HAP-1 (cell line): ENCODE results near the gene CEMIP.
A peak's percentile ranks its signal among the peaks of the same experiment; 100 is the strongest.

Experiments
- DNase-seq, 2 experiments: peaks; one replicate each; pipeline ENCODE4 v3.0.0-alpha.2; 2016 to 2020; ENCODE audit warnings: low spot score in 2 of 2
- H3K27me3 ChIP-seq: fragments of 250-450 bp; sonication (Bioruptor Pico); 2 replicates; pipeline ENCODE4 v1.5.1; 2020; ENCODE audit warnings: low read depth, mild to moderate bottlenecking, moderate library complexity
- H3K36me3 ChIP-seq: fragments of 250-450 bp; sonication (Bioruptor Pico); replicated peaks from 2 replicates; pipeline ENCODE4 v1.5.1; 2020; ENCODE audit warnings: mild to moderate bottlenecking
- H3K4me1 ChIP-seq: fragments of 250-450 bp; sonication (Bioruptor Pico); 2 replicates; pipeline ENCODE4 v1.5.1; 2020; ENCODE audit warnings: mild to moderate bottlenecking
- H3K4me3 ChIP-seq: fragments of 250-450 bp; sonication (Bioruptor Pico); 2 replicates; pipeline ENCODE4 v1.5.1; 2020; ENCODE audit warnings: mild to moderate bottlenecking, moderate library complexity
- H3K9me3 ChIP-seq: fragments of 250-450 bp; sonication (Bioruptor Pico); 2 replicates; pipeline ENCODE4 v1.5.1; 2020; ENCODE audit warnings: mild to moderate bottlenecking, moderate library complexity
- in situ Hi-C: fragments of 300-500 bp; cut with MboI; formaldehyde crosslinking; loops from 3 replicates; pipeline ENCODE4 v1.14.3; 2020; ENCODE audit warnings: low sequenced_read_pairs, inconsistent platforms, mixed read lengths

Gene CEMIP

DNA sequence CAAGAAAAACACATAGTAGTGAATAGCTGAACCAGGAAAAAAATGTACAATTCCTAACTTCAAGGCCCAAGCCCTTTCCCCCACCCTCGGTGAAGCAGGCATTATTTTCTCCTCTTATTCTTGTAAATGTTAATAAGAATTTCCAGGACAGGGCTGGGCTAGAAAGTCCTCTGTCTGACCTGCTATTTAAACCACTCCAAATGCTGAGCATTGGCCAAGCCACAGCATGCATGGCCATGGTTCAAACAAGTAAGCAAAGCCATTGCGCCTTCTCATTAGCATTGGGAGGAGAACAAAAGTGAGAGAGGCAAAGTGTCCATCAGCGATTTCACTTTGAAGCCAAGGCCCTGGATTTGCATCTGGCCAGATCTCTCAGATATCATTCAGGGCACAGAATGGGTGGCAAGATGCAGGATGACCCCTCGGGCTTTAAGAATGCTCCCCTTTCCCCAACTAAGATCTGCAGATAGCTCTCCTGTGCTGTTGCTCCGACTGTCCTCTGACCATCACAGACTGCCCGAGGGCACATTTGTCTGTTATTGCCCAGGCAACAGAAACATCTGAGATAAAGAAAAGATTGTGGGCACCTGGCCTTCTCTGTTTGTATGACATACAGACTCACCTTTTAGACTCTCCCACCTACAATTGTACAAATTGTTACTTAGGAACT, 46.3 kb downstream of the CEMIP start:
- no peak for DNase-seq

GRCh38 chr15:80828796-80829195, 49.6 kb downstream of the CEMIP start:
- in situ Hi-C loops: no loop called here
- H3K4me1 ChIP-seq: no peaks in the 10 kb centered on the region
- H3K4me3 ChIP-seq: no peak overlapping the region
- DNase-seq: no peak
- H3K27me3 ChIP-seq: no peaks in the 10 kb centered on the region
- no peaks in the 10 kb centered on the region for H3K36me3 ChIP-seq
- H3K9me3 ChIP-seq: no peaks in the 10 kb centered on the region

More for the DNA sequence above, 46.3 kb downstream of the CEMIP start:
- in situ Hi-C loops: no loop called here
- no peaks in the 10 kb centered on the region for H3K27me3 ChIP-seq
- 0 out of 2 replicates have a peak, but pooled peaks cover 3% of the 10 kb centered on the region for H3K9me3 ChIP-seq
- no peak overlapping the region for H3K4me3 ChIP-seq
- no peaks in the 10 kb centered on the region for H3K4me1 ChIP-seq
- no peaks in the 10 kb centered on the region for H3K36me3 ChIP-seq

GRCh38 chr15:80830677-80831076, 51.5 kb downstream of the CEMIP start:
- Histone ChIP-seq H3K4me1 (peaks cover 10% of the 10 kb centered on the region), H3K27me3 (no peaks in the 10 kb centered on the region), H3K4me3 (no peak overlapping the region), H3K9me3 (no peaks in the 10 kb centered on the region), H3K36me3 (no peaks in the 10 kb centered on the region)
- in situ Hi-C loops: no loop called here
- DNase-seq: no peak

- Histone ChIP-seq H3K27me3 (no peaks in the 10 kb centered on the region), H3K9me3 (no peaks in the 10 kb centered on the region), H3K4me3 (no peak overlapping the region), H3K4me1 (peaks cover 10% of the 10 kb centered on the region), H3K36me3 (no peaks in the 10 kb centered on the region)
- in situ Hi-C loops: no loop called here
- DNase-seq: no peak
Observed at GRCh38 chr15:80831192-80831591, 52.0 kb downstream of the CEMIP start.

- no peaks in the 10 kb centered on the region for H3K27me3 ChIP-seq
- in situ Hi-C loops: no loop called here
- DNase-seq: no peak
- no peak overlapping the region for H3K4me3 ChIP-seq
- no peaks in the 10 kb centered on the region for H3K9me3 ChIP-seq
- H3K36me3 ChIP-seq: no peaks in the 10 kb centered on the region
- H3K4me1 ChIP-seq: peaks cover 10% of the 10 kb centered on the region
Observed at GRCh38 chr15:80831606-80832224, 52.5 kb downstream of the CEMIP start.

DNA sequence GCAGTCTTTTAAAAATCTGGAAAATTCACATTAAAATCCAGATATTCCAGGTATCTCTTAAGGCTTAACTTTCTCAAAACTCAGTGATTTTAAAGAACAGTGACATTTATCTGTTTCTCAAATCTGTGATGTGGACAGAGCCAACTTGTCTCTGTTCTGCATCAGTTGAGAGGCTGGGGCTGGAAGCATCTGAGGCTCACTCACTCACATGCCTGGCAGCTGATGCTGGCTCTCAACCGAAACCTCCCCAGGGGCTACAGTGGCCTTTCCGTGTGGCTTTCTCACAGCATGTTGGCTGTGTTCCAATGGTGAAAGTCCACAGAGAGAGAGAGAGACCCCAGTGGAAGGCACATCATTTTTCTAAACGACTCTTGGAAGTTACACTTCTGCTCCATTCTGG, 53.5 kb downstream of the CEMIP start:
- H3K4me1 ChIP-seq: peaks cover 10% of the 10 kb centered on the region
- no peaks in the 10 kb centered on the region for H3K27me3 ChIP-seq
- no peaks in the 10 kb centered on the region; the same call in 1 of the 2 replicates for H3K9me3 ChIP-seq
- no peak overlapping the region for H3K4me3 ChIP-seq
- DNase-seq: no peak
- in situ Hi-C loops: no loop called here
- no peaks in the 10 kb centered on the region for H3K36me3 ChIP-seq

DNA sequence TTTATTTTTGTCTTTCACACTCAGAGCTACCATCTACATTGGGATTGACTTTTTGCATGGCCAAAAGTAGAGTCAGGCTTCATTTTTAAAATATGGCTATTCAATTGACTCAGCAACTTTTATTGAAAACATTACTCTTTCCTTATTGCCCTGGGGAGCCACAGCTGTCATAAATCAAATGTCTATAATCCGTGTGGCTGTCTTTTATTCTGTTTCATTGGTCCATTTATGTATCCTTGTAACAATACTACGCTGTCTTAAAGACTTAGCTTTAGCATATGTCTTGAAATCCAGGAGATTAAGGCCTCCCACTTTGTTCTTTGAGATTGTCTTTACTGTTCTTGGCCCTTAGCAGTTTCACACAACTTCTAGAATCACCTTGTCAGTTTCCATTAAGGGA, 55.2 kb downstream of the CEMIP start:
- no peaks in the 10 kb centered on the region for H3K36me3 ChIP-seq
- peaks cover 10% of the 10 kb centered on the region for H3K4me1 ChIP-seq
- no peaks in the 10 kb centered on the region; the same call in 1 of the 2 replicates for H3K9me3 ChIP-seq
- peak; percentile 45 to 89 for DNase-seq
- H3K4me3 ChIP-seq: no peak overlapping the region
- in situ Hi-C loops: no loop called here
- H3K27me3 ChIP-seq: no peaks in the 10 kb centered on the region

DNA sequence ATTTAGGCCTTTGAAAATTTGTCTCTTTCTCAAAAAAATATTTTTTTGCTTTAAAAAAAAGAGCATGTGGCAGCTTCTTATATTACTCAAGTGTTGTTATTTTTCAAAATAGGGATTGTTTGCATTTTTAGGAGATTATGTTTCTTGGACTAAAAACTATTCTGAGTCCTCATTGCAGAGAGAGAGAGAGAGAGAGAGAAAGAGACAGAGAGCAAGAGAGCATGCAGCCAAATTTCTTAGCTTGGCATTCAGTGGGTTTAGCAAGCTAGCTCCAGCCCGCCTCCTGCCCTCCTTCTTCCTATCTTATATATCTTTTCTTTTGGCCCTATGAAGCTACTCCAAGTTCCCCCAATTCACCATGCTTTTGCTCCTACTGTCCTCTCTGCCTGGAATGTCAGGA, 55.7 kb downstream of the CEMIP start:
- DNase-seq: no peak
- H3K4me3 ChIP-seq: no peak overlapping the region
- H3K27me3 ChIP-seq: no peaks in the 10 kb centered on the region
- no peaks in the 10 kb centered on the region for H3K36me3 ChIP-seq
- peaks cover 10% of the 10 kb centered on the region for H3K4me1 ChIP-seq
- in situ Hi-C loops: no loop called here
- H3K9me3 ChIP-seq: no peaks in the 10 kb centered on the region; the same call in 1 of the 2 replicates

DNA sequence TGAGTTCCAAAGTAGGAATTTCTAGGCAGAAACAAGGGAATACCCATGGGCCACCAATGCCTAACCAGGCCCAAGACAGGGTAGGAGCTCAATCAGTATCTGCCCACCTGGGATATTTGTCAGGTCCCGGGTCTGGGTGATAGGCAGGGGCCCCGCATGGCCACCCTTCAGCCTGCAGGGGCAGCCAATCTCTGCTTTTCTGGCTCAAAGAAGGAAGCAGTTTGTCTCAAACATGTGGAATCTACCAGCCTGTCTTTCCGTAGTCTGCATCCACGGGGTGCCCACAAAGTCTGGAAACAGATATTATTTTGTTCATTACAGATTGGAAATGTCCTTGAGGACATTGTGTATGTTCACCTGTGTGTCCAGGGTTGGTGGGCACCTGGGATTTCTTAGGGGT, 56.2 kb downstream of the CEMIP start:
- Histone ChIP-seq H3K27me3 (no peaks in the 10 kb centered on the region), H3K4me1 (peaks cover 10% of the 10 kb centered on the region), H3K4me3 (no peak overlapping the region), H3K36me3 (no peaks in the 10 kb centered on the region), H3K9me3 (no peaks in the 10 kb centered on the region; the same call in 1 of the 2 replicates)
- no peak for DNase-seq
- in situ Hi-C loops: no loop called here

DNA sequence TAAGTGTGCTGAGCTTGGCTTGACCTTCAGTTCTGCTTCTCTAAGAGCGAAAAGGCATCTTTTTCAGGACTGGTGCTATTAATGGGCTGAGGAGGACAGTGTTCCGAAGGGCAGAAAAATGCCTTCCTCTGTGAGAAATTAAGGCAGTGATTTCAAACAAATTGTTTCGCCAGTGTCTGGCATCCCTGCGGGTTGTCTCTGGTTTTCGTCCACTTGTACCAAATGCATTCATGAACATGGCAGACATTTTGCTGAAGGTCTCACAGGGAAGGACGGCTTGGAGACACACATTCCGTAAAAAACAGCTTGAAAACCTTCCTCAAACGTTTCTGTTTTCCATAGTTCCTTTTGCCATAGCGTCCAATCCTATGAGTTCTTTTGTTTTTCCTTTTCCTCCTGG, 57.1 kb downstream of the CEMIP start:
- in situ Hi-C loops: no loop called here
- H3K36me3 ChIP-seq: no peaks in the 10 kb centered on the region
- H3K4me3 ChIP-seq: no peak overlapping the region
- no peaks in the 10 kb centered on the region; the same call in 1 of the 2 replicates for H3K9me3 ChIP-seq
- no peaks in the 10 kb centered on the region for H3K27me3 ChIP-seq
- no peak for DNase-seq
- peaks cover 10% of the 10 kb centered on the region for H3K4me1 ChIP-seq

- Histone ChIP-seq H3K27me3 (no peaks in the 10 kb centered on the region), H3K4me1 (peaks cover 10% of the 10 kb centered on the region), H3K9me3 (no peaks in the 10 kb centered on the region; the same call in 1 of the 2 replicates), H3K36me3 (no peaks in the 10 kb centered on the region), H3K4me3 (no peak overlapping the region)
- in situ Hi-C loops: no loop called here
- no peak for DNase-seq
Observed at GRCh38 chr15:80837006-80837405, 57.8 kb downstream of the CEMIP start.

- H3K36me3 ChIP-seq: no peaks in the 10 kb centered on the region
- H3K4me1 ChIP-seq: peaks cover 10% of the 10 kb centered on the region
- no peaks in the 10 kb centered on the region for H3K27me3 ChIP-seq
- in situ Hi-C loops: no loop called here
- H3K4me3 ChIP-seq: no peak overlapping the region
- DNase-seq: no peak
- no peaks in the 10 kb centered on the region; the same call in 1 of the 2 replicates for H3K9me3 ChIP-seq
Observed at GRCh38 chr15:80838012-80838411, 58.8 kb downstream of the CEMIP start.

GRCh38 chr15:80838666-80839065, 59.5 kb downstream of the CEMIP start:
- Histone ChIP-seq H3K9me3 (no peaks in the 10 kb centered on the region; the same call in 1 of the 2 replicates), H3K27me3 (no peaks in the 10 kb centered on the region), H3K4me1 (peaks cover 10% of the 10 kb centered on the region), H3K4me3 (no peak overlapping the region), H3K36me3 (no peaks in the 10 kb centered on the region)
- no peak for DNase-seq
- in situ Hi-C loops: no loop called here

DNA sequence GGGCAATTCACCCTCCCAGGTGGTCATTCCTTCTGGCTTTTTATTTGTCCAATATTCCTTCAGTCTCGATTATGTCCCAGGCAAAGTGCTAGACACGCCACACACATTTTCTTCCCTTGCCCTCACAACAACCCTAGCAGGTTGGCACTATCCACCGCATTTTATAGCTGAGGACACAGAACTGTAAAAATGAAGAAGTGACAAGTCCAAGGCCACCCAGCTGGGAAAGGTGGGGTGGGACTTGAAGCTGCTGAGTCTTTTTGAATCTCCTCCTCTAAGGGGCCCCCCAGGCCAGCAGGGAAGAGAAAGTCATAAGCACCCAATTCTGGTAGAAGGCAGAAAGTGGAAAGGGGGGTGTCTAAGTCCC, 60.6 kb downstream of the CEMIP start:
- DNase-seq: no peak
- in situ Hi-C loops: no loop called here
- H3K27me3 ChIP-seq: no peaks in the 10 kb centered on the region
- H3K36me3 ChIP-seq: no peaks in the 10 kb centered on the region
- H3K4me1 ChIP-seq: peaks cover 3% of the 10 kb centered on the region
- no peak overlapping the region for H3K4me3 ChIP-seq
- H3K9me3 ChIP-seq: no peaks in the 10 kb centered on the region; the same call in 1 of the 2 replicates
